Skin epidermis (tissue), 12 donors: ENCODE data around the gene GPRIN3.

Experiments used
- H3K27ac ChIP-seq, 21 experiments: fragments of 200-600 bp; sonication (generic) in 11 of 21; one replicate each; pipeline ENCODE4 v1.5.0; 2020; ENCODE audit warnings: mild to moderate bottlenecking in 3 of 21, inconsistent platforms in 2 of 21, moderate library complexity in 2 of 21
- H3K4me3 ChIP-seq, 7 experiments: fragments of 200-600 bp; sonication (generic) in 2 of 7; one replicate each; pipeline ENCODE4 v1.5.0; 2020; ENCODE audit warnings: inconsistent platforms in 2 of 7, mild to moderate bottlenecking in 2 of 7, moderate library complexity in 1 of 7

Gene GPRIN3

DNA sequence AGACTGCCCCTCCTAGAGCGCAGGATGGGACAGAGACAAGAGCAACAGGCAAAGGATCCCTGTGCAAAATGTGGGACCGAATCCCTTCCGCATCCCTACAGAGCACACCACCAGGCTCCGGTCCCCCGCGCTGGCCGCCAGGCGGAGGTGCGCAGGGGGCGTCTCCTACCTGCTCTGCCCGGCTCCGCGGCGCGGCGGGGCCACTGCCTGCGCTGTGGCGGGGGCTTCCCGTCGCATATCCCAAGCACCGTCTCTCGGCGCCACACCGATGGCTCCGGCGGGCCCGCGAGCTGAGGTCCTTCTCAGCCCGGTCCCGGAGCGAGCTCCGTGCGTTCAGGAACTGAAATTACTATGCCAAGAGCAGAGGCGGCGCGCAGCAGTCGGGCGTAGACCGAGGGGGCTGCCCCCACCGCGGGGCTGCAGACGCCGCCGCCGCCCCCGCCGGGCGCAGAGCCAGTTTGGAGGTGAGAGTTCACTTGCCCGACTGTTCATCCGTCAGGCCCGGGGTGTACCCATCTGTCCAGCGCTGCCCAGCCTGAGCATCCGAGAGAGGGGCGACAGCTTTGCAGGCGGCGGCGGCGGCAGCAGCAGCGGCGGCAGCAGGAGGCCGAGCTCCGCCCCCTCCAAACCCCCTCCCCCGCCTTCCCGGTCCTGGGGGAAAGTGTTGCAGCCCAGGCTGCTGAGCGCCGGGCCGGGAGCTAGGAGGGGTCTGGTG, at the start of gene GPRIN3:
TSS of gene GPRIN3 (minus strand) at position 355 of the 715 bp plus-strand sequence. CDS start 57,690 bp downstream, outside the sequence.
- Histone ChIP-seq H3K27ac (peak within 1 kb of the TSS; percentile 42 to 93 (median 78)), H3K4me3 (peak within 1 kb of the TSS; percentile 53 to 78 (median 62))

DNA sequence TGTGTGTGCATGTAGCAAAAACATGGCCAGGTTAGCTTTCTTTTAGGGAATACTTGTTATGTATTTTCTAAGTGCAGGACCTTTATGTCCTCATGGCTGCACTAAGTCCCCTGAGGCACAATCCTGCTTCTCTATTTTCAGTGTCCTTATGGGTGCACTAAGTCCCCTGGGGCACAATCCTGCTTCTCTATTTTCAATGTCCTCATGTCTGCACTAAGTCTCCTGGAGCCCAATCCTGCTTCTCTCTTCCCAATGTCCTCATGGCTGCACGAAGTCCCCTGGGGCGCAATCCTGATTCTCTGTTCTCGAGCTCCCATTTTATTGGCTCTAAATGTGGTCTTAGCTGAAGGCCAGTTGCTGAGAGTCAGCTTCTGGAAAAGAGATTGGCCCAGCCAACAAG, 49.7 kb upstream of the GPRIN3 start:
- Histone ChIP-seq H3K4me3 (no peak overlapping the region), H3K27ac (no peak overlapping the region)

DNA sequence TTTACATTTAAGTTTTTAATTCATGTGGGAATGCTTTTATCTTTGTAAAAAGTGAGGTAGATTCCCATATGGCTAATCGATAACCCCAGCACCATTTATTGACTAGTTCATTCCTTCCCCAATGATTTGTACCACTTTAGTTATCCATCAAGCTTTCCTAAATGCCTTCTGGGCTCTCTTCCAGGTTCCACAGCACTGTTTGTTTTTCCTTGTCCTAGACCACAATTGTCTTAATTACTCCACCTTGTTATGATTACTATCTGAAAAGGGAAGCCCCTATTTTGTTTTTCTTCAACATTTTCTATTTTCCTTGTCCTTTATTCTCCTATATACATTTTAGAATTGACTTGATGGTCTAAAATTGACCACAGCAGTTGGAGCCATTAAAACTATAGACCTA, 48.5 kb upstream of the GPRIN3 start:
- Histone ChIP-seq H3K4me3 (no peak overlapping the region), H3K27ac (no peak overlapping the region)

DNA sequence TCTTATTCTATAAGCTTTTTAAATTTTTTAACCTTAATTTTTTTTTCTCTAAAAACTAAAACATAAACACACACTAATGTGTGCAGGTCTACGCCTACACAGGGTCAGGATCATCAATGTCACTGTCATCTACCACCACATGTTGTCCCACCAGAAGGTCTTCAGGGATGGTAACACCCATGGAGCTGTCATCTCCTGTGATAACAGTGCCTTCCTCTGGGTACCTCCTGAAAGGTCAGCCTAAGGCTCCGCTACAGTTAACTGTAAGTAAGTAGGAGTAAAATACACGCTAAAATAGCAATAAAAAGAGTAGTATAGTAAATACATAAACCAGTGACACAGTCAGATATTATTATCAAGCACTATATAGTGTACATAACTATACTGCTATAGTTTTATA, 45.9 kb upstream of the GPRIN3 start:
- no peak overlapping the region for H3K27ac ChIP-seq

DNA sequence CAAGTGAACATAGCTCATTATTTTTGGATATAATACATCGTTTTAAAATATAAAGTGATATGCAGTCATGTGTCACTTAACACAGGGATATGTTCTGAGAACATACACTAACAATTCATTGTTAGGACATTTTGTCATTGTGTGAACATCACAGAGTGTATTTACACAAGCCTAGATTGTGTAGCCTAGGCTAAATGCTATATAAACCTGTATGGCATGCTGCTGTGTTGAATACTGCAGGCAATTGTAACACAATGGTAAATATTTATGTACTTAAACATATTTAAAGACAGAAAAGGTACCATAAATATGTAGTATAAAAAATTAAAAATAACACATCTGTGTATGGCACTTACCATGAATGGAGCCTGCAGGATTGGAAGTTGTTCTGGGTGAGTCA, 44.9 kb upstream of the GPRIN3 start:
- H3K4me3 ChIP-seq = no peak overlapping the region
- no peak overlapping the region for H3K27ac ChIP-seq

More for the DNA sequence above, 45.9 kb upstream of the GPRIN3 start:
- no peak overlapping the region for H3K4me3 ChIP-seq

DNA sequence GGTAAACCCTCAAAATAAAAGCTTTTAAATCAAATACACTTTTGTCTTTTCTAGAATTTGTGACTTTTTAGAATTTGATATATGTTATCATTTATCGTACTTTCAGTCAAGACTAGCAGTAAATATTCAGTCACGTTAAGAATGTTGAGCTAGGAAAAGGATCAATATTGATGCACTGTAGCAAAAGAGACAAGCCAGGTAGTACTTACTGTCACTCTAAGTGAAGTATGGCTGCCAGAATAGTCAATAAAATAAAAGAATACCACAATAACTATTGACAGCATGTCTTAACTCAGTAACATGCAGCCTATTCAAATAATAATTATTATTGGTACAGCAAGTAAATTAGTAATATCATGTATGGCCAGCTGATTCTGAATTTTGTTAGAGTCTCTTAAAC, 43.6 kb upstream of the GPRIN3 start:
- no peak overlapping the region for H3K27ac ChIP-seq

DNA sequence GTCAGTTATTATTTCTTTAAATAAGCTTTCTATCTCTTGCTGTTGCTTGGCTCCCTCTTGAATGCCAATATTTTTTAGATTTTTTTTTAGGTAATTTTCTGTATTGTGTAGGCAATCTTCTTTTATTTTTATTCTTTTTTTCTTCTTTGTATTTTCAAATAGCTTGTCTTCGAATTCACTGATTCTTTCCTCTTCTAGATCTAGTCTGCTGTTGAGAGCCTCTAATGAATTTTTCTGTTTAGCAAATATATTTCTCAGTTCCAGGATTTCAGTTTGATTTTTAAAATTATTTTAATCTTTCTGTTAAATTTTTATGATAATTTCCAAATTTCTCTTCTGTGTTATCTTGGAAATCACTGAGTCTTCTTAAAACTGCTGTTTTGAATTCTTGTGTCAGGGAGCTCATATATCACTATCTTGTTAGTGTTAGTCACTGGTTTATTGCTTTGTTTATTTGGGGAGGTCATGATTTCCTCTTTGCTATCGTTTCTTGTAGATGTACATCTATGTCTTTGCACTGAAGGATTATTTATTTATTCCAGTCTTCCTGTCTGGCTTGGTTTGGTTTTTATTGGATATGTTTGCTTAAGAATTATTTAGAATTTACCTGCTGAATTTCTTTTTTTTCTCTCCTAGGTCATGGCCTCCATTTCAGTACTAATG, 39.9 kb upstream of the GPRIN3 start:
- no peak overlapping the region for H3K4me3 ChIP-seq
- H3K27ac ChIP-seq = no peak overlapping the region

More for the DNA sequence above, 43.6 kb upstream of the GPRIN3 start:
- H3K4me3 ChIP-seq = no peak overlapping the region

DNA sequence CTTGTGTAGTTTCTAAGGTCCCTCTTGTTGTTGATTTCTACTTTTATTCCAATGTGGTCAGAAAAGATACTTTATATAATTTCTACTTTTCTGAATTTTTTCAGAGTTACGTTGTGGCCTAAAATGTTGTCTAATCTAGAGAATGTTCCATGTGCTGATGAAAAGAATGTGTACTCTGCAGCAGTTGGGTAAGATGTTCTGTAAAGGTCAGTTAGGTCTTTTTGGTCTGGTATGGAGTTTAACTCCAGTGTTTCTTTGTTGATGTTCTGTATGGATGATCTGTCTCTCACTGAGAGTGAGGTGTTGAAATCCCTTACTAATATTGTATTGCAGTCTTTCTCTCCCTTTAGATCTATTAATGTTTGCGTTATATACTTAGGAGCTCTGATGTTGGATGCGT, 37.0 kb upstream of the GPRIN3 start:
- Histone ChIP-seq H3K27ac (no peak overlapping the region), H3K4me3 (no peak overlapping the region)

DNA sequence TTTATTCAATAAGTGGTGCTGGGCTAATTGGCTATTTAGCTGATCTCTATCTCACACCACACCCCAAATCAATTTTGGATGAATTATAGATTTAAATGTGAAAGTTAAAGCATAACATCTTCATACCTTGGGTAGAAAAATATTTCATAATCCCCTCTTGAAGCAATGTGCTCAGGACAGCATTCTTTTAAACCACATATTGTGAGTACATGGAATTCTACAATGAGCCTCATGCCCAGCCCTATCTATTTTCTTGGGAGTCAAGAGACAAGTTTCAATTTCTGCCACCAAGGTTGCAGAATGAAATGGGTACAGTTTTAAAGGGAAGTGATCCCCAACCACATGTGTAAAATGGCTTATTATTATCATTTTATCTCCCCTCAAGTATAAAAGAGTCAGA, 30.6 kb upstream of the GPRIN3 start:
- Histone ChIP-seq H3K4me3 (no peak overlapping the region), H3K27ac (no peak overlapping the region)

DNA sequence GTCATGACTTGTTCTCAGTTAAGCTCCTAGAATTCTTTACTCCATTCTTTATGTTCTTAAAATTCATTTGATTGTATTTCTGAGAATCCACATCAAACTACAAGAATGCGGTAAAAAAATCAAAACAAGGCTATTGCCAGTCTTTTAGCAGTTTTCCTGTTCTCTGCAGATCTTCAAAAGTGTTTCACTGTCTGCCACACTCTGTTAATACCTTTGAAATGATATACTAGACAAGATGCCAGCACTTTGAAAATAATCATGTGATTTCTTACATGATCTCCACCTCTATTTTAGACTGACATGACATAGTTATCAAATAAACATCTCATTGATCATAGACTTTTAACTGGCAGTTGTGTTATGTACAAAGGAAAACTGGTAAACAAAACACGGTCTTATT, 30.1 kb upstream of the GPRIN3 start:
- H3K4me3 ChIP-seq = no peak overlapping the region
- no peak overlapping the region for H3K27ac ChIP-seq

DNA sequence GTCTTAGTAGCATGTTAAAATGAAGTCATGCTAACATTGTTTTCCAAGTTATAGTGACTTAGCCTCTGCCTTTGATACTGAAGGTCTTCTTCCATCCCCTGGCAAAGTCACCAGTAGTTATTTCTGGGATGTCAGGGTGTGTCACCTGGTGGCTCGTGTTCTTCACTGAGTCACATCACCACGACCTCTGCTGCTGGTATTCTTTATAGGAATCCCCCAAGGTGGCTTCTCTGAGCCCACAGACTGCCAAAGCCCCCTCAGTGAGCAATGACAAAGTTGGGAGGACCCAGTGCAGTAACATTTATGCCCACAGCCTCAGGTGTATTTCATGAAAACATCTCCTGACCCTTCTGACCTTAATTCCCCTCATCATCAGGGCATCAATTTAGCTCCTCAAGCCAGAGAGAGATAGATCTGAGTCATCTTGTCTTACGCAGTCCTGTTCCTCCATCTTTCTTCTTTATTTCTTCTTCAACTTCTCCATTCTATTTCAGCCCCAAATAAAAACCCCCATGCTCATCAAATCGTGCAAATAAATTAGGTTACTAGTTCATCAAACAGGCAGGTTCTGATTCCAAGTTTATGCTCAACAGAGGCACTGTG, 29.3 kb upstream of the GPRIN3 start:
- H3K27ac ChIP-seq = no peak overlapping the region
- H3K4me3 ChIP-seq = no peak overlapping the region

DNA sequence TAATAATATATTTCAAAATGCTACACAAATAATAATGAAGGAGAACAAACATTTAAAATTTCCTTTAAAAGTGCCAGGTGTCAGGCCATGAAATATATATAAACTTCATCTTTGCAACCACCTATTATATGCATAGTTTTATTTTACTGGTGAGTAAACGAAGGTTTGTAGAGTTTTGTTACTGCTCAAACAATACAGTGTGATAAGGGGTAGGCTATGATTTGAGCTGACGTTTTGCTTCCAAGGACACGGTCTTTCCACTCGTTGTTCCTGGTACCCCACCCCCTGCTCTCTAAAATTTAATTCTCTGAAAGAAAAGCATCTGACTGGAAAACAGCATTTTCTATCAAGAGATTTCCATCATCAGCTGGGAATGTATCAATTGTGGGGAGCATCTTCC, 27.2 kb upstream of the GPRIN3 start:
- peak overlapping the region in 2 of 21 experiments; percentile 22 to 50 for H3K27ac ChIP-seq
- H3K4me3 ChIP-seq = no peak overlapping the region

DNA sequence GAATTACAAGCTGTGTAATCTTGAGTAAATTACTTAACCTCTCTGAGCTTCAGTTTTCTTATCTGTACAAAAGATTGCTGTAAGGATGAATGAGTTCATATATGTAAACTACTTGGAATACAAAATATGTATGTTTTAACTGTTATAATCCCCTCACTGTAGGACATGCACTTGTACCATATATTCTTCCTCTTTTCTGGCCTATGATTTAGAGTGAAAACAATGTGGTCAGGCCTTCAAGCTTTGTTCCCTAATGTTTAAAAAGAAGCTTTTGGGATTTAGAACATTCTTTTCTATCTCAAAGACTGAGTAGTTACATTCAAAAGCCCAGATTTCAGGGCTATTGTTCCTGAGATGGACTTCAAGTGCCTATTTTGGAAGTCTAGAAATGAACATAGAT, 26.7 kb upstream of the GPRIN3 start:
- H3K27ac ChIP-seq = peak overlapping the region in 3 of 21 experiments; percentile 6 to 50 (median 22)
- no peak overlapping the region for H3K4me3 ChIP-seq

DNA sequence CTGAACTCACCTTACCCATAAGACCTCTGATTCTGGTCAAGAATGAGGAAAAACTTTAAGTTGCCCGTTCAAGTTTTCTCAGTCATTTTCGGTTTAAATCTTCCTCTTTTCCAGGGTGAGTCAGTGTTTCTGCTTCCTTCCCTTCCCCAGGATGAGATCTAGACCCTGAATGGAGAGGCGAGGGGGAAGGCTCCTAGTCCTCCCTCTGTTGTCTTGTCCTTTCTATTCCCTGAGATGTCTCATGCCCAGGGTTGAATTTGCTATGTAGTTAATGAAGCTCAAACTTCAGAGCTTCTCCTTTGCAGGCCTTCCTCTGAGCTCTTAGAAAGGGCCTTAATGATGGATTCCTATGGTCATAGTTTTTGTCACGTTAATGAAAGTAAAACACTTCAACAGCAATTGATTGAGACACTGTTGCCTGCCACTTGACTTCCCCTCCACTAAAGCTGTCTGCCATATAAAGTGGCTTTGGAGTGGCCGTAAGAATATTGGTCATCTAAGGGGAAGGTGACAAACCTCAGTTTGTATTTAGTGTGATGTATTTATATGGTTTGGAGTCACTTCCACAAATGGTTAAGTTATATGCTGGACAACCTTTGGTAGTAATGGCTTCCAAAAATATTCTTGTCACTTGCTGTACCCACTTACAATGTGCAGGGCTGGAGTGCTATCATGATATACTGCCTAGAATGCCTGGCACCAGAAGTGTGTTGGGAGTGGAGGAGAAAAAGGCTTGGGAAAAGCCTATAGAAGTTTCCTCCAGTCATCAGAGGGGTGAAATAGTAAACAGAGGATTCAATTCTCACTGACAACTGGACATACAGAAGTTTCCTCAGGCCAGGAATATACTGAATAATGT, 24.3 kb upstream of the GPRIN3 start:
- Histone ChIP-seq H3K4me3 (no peak overlapping the region), H3K27ac (peak overlapping the region in 4 of 21 experiments; percentile 5 to 51 (median 40))

DNA sequence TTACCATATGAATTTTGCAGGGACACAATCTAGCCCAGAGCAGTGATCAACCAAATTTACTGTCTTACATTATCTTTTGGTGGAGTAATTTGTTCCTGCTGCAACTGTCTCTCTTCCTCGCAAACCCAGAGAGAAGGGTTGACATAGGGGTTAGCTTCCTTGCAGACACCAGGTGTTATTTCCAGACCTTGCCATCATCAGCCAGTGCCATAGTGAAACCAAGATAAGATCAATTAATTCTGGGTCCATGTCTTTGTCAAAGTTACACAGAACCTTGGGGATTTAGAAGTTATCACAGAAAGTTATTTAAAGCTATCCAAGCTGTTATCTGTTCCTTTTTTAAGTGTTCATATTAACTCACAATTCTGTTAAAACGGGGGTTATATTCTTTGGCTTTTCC, 23.6 kb upstream of the GPRIN3 start:
- H3K4me3 ChIP-seq = no peak overlapping the region
- H3K27ac ChIP-seq = peak overlapping the region in 2 of 21 experiments; percentile 2 to 29

DNA sequence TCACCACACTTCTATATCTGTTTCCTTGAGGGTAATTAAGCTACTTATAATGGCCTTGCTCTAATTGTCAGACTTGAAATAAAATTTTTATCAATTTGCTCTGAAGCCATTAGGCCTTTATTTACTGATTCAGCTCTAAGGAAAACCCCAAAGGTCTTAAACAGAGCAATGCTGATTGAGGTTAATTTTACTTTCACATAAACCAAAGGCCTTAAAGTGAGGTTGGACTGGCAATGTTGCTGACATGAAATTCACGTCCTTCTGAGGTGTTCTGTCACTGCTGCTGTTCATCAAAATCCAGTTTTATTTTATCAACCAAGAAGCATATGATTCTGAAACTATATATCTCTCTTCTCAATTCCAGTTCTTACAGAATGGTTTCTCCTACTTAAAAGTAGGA, 21.7 kb upstream of the GPRIN3 start:
- H3K27ac ChIP-seq = no peak overlapping the region
- no peak overlapping the region for H3K4me3 ChIP-seq

DNA sequence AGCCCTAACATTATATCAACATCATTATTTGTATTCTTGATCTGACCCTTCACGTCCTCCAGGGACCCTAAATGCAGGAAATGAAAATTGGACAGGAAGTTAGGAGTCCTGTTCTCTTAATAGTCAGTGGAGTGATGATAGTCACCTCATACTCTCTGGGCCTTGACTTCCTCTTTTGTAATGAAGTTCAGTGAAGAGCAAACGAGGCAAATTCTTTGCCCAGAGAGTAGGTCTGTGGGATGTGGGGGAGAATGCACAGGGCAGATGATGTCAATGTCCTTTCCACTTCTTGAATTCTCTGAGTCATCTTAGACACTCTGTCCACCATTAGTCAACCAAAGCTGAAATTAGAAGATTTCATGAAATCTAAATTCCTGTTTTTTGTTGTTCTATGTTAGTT, 17.1 kb upstream of the GPRIN3 start:
- Histone ChIP-seq H3K4me3 (no peak overlapping the region), H3K27ac (peak overlapping the region in 2 of 21 experiments; percentile 37 to 59)

DNA sequence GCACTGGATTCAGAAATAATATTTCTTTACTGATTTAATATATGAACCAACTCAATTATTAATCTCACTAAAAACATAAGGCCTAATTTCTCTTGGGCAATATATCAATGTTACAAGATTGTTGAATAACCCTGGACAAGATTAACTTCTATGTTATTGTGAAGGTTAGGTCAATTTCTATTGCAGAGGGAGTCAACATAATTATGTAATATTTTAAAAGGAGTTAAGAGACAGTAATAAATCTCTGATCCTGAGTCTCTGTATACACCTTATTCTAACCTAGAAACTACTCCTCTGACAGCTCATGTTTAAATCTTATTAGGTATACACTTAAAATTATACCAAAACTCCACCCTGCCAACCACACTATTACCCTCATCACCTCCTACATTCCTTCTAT, 15.1 kb upstream of the GPRIN3 start:
- Histone ChIP-seq H3K27ac (no peak overlapping the region), H3K4me3 (no peak overlapping the region)

DNA sequence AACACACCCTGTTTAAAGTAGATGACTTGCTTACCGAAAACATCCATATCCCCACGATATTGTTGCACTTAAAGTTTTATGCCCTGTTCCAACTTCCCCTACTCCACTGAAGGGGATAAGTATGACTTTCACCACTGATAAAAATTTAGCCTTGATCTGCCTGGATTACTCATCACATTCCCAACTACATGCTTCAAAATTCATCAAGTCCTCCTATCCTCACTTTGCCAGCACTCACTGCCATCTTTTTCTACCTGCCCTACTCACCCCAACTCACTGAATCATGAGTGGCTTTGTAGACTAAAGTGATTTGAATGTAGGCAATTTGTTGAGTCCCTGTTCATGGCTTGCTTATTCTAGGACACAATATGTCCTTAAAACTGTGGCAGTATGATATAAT, 12.2 kb upstream of the GPRIN3 start:
- H3K27ac ChIP-seq = no peak overlapping the region

DNA sequence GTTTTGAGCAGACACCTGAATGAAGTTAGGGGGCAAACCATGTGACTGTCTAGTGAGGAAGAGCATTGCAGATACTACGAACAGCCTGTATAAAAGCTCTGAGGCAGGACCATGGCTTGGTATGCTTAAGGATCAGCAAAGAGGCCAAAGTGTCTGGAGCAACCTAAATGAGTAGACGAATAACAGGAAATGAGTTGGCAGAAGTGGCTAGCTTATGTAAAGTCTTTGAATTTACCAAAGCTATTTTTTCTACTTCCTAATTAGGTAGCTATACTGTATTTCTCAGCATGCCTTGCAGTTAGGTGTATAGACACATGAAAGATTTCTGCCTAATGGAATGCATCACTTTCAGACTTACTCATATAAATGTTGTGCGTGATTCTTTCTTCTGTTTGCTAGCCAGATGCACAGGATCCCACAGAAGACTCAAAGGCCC, 9.3 kb upstream of the GPRIN3 start:
- peak overlapping the region in 8 of 21 experiments; percentile 23 to 59 (median 53) for H3K27ac ChIP-seq
- no peak overlapping the region for H3K4me3 ChIP-seq

More for the DNA sequence above, 12.2 kb upstream of the GPRIN3 start:
- H3K4me3 ChIP-seq = no peak overlapping the region
